NCI-H748 (cell line): ENCODE results near the gene SFT2D1.

Source experiments
- DNase-seq: peaks from one replicate; lab custom pipeline; 2025; ENCODE audit not compliant: unreplicated experiment; lab: John Stamatoyannopoulos, UW

Gene SFT2D1

GRCh38 chr6:166308769-166309589 is 33.4 kb downstream of the SFT2D1 start:
- DNase-seq, result peak; percentile 97

GRCh38 chr6:166308033-166308768 is 34.1 kb downstream of the SFT2D1 start, which contains the start of gene PRR18:
Gene PRR18 (minus strand): TSS chr6:166308392. CDS start chr6:166308142, 250 bp downstream.
- DNase-seq, result peak; percentile 75

DNA sequence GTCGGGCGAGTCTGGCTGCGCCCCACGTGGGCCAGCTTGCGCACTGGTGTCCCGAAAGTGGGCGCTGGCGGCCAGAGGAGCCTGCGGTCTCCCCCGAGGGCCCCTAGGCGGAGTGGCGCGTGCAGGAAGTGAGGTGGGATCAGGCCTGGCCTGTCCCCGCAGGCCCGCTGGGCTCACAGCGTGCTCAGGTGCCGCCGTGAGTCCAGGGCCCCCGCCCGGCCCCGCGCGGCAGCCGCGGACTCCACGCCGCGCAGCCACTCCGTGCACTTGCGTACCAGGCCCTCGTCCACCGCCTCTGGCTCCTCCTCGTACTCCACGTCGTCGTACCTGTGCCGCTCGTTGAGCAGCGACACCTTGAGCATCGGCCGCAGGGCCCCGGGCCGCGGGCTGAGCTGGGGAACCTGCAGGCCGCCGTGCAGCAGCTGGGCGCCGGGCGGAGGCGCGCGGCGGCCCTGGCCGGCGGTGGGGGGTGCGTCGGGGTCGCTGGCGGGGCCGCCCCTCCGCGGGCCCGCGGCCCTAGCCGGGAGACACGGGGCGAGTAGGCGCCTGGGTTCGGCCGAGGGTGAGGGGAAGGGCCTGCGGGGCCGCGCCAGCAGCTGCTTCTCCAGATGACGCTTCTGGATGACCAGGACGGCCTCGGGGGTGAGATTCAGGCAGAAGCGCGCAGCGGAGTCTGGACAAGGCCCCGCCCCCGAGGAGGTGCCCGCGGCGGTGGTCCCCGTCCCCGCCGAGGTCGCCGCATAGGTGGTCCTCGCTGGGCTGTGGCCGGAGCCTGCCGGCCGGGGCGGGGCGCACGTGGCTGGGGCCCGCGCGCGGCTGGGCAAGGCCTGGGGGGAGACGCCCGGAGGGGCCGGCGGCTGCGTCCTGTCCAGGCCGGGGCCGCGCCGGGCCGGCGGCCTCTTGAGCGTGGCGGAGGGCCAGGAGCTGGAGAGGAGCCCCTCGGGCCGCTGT is 35.0 kb downstream of the SFT2D1 start:
- peak; percentile 69 for DNase-seq

- peak; percentile 68 for DNase-seq
These were observed 35.8 kb downstream of the SFT2D1 start for GRCh38 chr6:166306378-166307081.

GRCh38 chr6:166305562-166306117 is 36.7 kb downstream of the SFT2D1 start:
- DNase-seq, result no peak

DNA sequence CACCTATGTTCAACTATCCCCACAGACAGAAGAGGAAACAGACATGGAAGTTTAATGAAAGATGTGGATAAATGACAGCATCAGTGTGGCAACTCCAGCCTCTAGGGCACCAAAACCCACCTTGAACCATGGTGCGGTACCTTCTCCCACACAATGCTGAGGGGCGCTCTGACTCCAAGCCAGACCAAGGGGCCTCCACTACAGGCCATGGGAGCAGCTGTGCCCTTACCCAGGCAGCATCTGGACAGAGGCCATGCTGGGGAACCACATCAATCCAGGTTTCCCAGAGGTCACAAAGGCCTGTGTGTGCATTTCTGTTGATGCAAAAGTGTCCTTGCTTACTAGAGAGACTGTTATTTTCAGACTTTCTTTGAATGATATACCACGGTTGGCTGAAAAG is 38.2 kb downstream of the SFT2D1 start:
- DNase-seq, result no peak

GRCh38 chr6:166301611-166302529 is 40.5 kb downstream of the SFT2D1 start:
- no peak for DNase-seq

- DNase-seq, result no peak
These were observed 41.9 kb downstream of the SFT2D1 start for GRCh38 chr6:166300357-166300987.

DNA sequence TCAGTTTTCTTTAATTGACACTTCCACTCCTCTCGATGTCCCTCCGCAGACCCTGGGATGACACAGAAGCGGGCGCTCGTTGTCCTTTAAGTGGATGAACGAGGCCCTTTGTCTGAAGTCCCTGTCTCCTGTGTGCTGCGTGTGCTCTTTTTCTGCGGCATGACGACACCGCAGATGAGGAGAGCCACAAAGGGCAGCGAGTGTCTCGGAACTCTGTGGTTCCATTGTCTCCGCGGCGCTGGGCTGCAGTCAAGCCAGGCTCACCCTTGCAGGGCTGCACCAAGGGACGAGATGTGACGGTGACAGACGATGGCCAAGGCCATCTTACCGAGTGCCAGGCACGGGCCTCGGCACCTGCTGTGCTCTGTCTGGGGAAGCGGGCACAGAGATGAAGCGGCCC is 44.7 kb downstream of the SFT2D1 start:
- DNase-seq, result no peak

DNA sequence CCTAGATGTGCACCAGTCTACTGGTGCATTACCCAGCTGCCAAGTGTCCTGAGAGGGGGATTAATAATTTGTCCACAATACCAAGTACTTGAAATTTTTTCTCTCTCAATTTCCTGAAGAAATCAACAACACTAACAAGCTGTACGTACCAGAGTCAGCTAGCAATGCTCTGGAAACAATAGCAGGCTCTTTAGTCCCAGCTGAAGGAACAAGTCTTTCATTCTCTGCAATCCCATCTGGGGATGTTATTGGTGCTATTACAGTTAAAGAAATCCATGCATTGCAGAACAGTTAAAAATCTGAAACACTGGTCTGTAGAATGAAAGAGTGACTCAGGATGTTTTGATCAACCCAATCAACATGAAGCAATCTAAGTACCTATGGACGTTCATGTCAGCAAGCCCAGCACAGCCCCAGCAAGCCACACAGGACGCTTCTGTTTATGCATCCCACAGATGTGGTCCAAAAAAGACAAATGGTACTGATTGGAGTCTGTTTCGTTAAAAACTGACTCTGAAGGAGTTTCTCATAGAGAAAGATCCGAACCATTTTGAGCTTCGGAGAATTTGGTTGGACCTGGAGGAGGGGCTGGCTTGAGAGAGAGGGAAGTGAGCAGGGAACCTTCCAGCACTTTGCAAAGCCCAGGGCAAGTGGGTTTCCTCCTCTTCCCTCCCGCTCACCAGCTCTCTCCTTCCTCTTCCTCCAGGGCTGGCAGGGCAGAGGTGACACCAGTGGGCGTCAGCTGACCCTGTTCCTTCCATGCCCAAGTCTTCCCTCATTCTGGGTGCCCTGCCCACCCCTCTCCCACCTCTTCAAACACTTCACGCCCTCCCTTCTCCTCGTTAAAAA is 46.1 kb downstream of the SFT2D1 start:
- DNase-seq, result no peak

GRCh38 chr6:166293731-166294584 is 48.4 kb downstream of the SFT2D1 start:
- no peak for DNase-seq

- no peak for DNase-seq
These were observed 52.9 kb downstream of the SFT2D1 start for GRCh38 chr6:166289207-166290060.

DNA sequence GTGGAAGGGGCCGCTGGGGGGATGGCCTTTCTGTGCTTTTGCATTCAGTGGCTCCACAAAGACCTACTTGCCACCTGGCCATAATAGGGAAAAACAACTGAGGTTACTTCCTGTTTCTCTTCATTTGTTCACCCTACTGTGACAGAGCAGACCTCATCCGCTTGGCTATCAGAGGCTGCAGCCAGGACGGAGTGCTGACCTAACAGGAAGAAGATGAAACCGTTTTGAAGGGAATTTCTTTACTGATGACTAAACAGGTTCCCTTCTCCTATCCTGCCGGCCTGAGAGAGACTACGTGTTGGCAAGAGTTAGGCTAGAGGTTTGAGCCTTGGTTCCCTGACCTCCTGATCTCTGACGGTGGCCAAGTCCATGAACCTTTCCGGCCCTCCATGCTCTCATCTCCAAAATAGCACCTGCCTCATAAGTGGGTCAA is 55.5 kb downstream of the SFT2D1 start:
- peak; percentile 42 for DNase-seq

- no peak for DNase-seq
These were observed 57.1 kb downstream of the SFT2D1 start for GRCh38 chr6:166285233-166285632.

- no peak for DNase-seq
These were observed 57.7 kb downstream of the SFT2D1 start for GRCh38 chr6:166284640-166285039.
